HCT116 (cell line): Measurements from ENCODE around the gene PRMT2. TPM values are rescaled to one million over a fixed set of nuclear protein-coding genes. Genes with fewer than 3 reads are reported as not detected.

ENCODE experiments used
- ATAC-seq: fragments of 200-7000 bp; cut with Tn5 transposase; 2 replicates; pipeline ENCODE4 v1.9.1; 2020; ENCODE audit warnings: mild to moderate bottlenecking, moderate library complexity
- BruUV-seq: library from RNA; stranded (reverse); fragments of 400-500 nt; replicated peaks from 2 replicates; lab custom pipeline; 2021; lab: Mats Ljungman, UMichigan
- CTCF ChIA-PET: fragments of 300-600 bp; sonication (Branson Sonifier 250); formaldehyde crosslinking; loops from one replicate; lab custom pipeline; 2021; ENCODE audit warnings: antibody characterized with exemption; lab: Charles Lee
- POLR2A ChIA-PET: fragments of 300-600, 350-600 bp; sonication (Branson Sonifier 250); formaldehyde crosslinking; loops from one replicate; lab custom pipeline; 2021; ENCODE audit warnings: antibody characterized with exemption; lab: Charles Lee
- RAD21 ChIA-PET, 2 experiments: fragments of 300-600 bp; sonication (Branson Sonifier 250); formaldehyde crosslinking; loops; one replicate each; lab custom pipeline; 2023; ENCODE audit warnings: low total read pairs in 2 of 2; ENCODE audit not compliant: uncharacterized antibody in 2 of 2, unreplicated experiment in 2 of 2, low non-redundant PET in 1 of 2; lab: Charles Lee
- DNase-seq: peaks from one replicate; pipeline ENCODE4 v3.0.0-alpha.2; 2010; ENCODE audit warnings: low read depth, low spot score
- H2AFZ ChIP-seq: fragments of 200-600 bp; shearing (Covaris generic), sonication (generic); 2 replicates; pipeline ENCODE4 v1.6.1; 2017; ENCODE audit warnings: low read depth, mixed run types, mixed read lengths, antibody characterized with exemption, low read length; ENCODE audit not compliant: poor library complexity, severe bottlenecking
- H3K27ac ChIP-seq: 2 replicates; pipeline ENCODE4 v1.5.1; 2012; ENCODE audit warnings: low read depth, low read length
- H3K27me3 ChIP-seq: fragments of 200-600 bp; sonication (generic); 2 replicates; pipeline ENCODE4 v1.6.1; 2016; ENCODE audit warnings: mixed run types, low read length, mixed read lengths; ENCODE audit not compliant: insufficient read depth
- H3K36me3 ChIP-seq, 2 experiments: fragments of 200-500 bp in 1 of 2; fragments of 200-600 bp in 1 of 2; sonication (Bioruptor generic) in 1 of 2; sonication (generic) in 1 of 2; 2 replicates each; pipeline versions ENCODE4 v1.5.1 to v1.6.1; 2014 to 2016; ENCODE audit warnings: low read length in 2 of 2, inconsistent platforms in 1 of 2, mixed read lengths in 1 of 2, mixed run types in 1 of 2; ENCODE audit not compliant: insufficient read depth in 2 of 2, control insufficient read depth in 1 of 2
- H3K4me1 ChIP-seq, 2 experiments: fragments of 200-600 bp in 1 of 2; sonication (generic) in 1 of 2; 2 replicates each; pipeline versions ENCODE4 v1.5.1 to v1.6.1; 2012 to 2017; ENCODE audit warnings: low read length in 2 of 2, inconsistent platforms in 1 of 2, mild to moderate bottlenecking in 1 of 2, mixed read lengths in 1 of 2, mixed run types in 1 of 2, moderate library complexity in 1 of 2; ENCODE audit not compliant: insufficient read depth in 2 of 2, control insufficient read depth in 1 of 2
- H3K4me2 ChIP-seq: fragments of 200-600 bp; sonication (generic); 2 replicates; pipeline ENCODE4 v1.6.1; 2017; ENCODE audit warnings: mixed run types, low read length, mixed read lengths
- H3K4me3 ChIP-seq, 2 experiments: fragments of 200-600 bp in 1 of 2; sonication (generic) in 1 of 2; replicated peaks in 1 of 2; 2 replicates each; pipeline ENCODE4 v1.5.1; 2011 to 2016; ENCODE audit warnings: low read length in 2 of 2, control low read depth in 1 of 2, low read depth in 1 of 2, mild to moderate bottlenecking in 1 of 2, mixed read lengths in 1 of 2, mixed run types in 1 of 2
- H3K79me2 ChIP-seq: fragments of 200-600 bp; sonication (generic); 2 replicates; pipeline ENCODE4 v1.6.1; 2017; ENCODE audit warnings: mild to moderate bottlenecking, mixed run types, low read length, moderate library complexity, mixed read lengths; ENCODE audit not compliant: insufficient read depth
- H3K9ac ChIP-seq: fragments of 200-600 bp; sonication (generic); 2 replicates; pipeline ENCODE4 v1.6.1; 2016; ENCODE audit warnings: low read length, mixed read lengths
- H3K9me2 ChIP-seq: fragments of 200-600 bp; sonication (generic), shearing (Covaris generic); 2 replicates; pipeline ENCODE4 v1.6.1; 2017; ENCODE audit warnings: mixed run types, mild to moderate bottlenecking, moderate library complexity; ENCODE audit not compliant: insufficient read depth
- H3K9me3 ChIP-seq, 2 experiments: fragments of 200-500 bp in 1 of 2; fragments of 200-600 bp in 1 of 2; sonication (Bioruptor generic) in 1 of 2; sonication (generic) in 1 of 2; 2 replicates each; pipeline ENCODE4 v1.6.1; 2014 to 2017; ENCODE audit warnings: low read length in 2 of 2, mixed read lengths in 2 of 2, inconsistent platforms in 1 of 2, low read depth in 1 of 2, mild to moderate bottlenecking in 1 of 2, mixed run types in 1 of 2, moderate library complexity in 1 of 2; ENCODE audit not compliant: control insufficient read depth in 1 of 2, insufficient read depth in 1 of 2
- H4K20me1 ChIP-seq: fragments of 200-600 bp; sonication (generic), shearing (Covaris generic); 2 replicates; pipeline ENCODE4 v1.6.1; 2017; ENCODE audit warnings: mixed run types, mild to moderate bottlenecking, moderate library complexity; ENCODE audit not compliant: insufficient read depth
- CBX3 ChIP-seq: IDR thresholded peaks from 2 replicates; pipeline ENCODE4 v1.6.1; 2012; ENCODE audit warnings: low read depth
- CTCF ChIP-seq, 3 experiments: fragments of 200-600 bp in 1 of 3; sonication (generic) in 1 of 3; IDR thresholded peaks in 2 of 3; conservative IDR thresholded peaks in 1 of 3; 2 replicates each; pipeline ENCODE4 v1.5.1; 2012 to 2017; ENCODE audit warnings: low read depth in 2 of 3, low read length in 2 of 3, antibody characterized with exemption in 1 of 3, borderline replicate concordance in 1 of 3, control low read depth in 1 of 3, mild to moderate bottlenecking in 1 of 3, mixed read lengths in 1 of 3, mixed run types in 1 of 3, moderate library complexity in 1 of 3; ENCODE audit not compliant: insufficient read depth in 1 of 3
- EZH2 ChIP-seq: fragments of 200-600 bp; sonication (generic); IDR thresholded peaks from 2 replicates; pipeline ENCODE4 v1.6.1; 2017; ENCODE audit warnings: antibody characterized with exemption, mixed run types
- FOSL1 ChIP-seq: IDR thresholded peaks from 2 replicates; pipeline ENCODE4 v1.6.1; 2012; ENCODE audit warnings: low read depth
- JUND ChIP-seq: IDR thresholded peaks from 2 replicates; pipeline ENCODE4 v1.6.1; 2012
- POLR2AphosphoS5 ChIP-seq: IDR thresholded peaks from 2 replicates; pipeline ENCODE4 v1.6.1; 2011; ENCODE audit warnings: mild to moderate bottlenecking, low read depth, low read length, moderate library complexity
- RAD21 ChIP-seq: IDR thresholded peaks from 2 replicates; pipeline ENCODE4 v1.6.1; 2012; ENCODE audit warnings: low read depth, mild to moderate bottlenecking
- SIN3A ChIP-seq: IDR thresholded peaks from 2 replicates; pipeline ENCODE4 v1.6.1; 2012; ENCODE audit warnings: low read depth
- SP1 ChIP-seq: IDR thresholded peaks from 2 replicates; pipeline ENCODE4 v1.6.1; 2012; ENCODE audit warnings: low read depth
- SRF ChIP-seq: IDR thresholded peaks from 2 replicates; pipeline ENCODE4 v1.6.1; 2012; ENCODE audit warnings: low read depth
- TCF7L2 ChIP-seq: IDR thresholded peaks from 2 replicates; pipeline ENCODE4 v1.7.0; 2011; ENCODE audit warnings: borderline replicate concordance, inconsistent platforms; ENCODE audit not compliant: insufficient read depth, insufficient read length; ENCODE audit errors: extremely low read depth
- YY1 ChIP-seq: IDR thresholded peaks from 2 replicates; pipeline ENCODE4 v1.6.1; 2011; ENCODE audit warnings: low read length, low read depth, moderate library complexity, mild to moderate bottlenecking; ENCODE audit not compliant: insufficient replicate concordance; ENCODE audit errors: extremely low read depth
- ZBTB33 ChIP-seq: IDR thresholded peaks from 2 replicates; pipeline ENCODE4 v1.6.1; 2011; ENCODE audit warnings: mild to moderate bottlenecking, low read length, moderate library complexity; ENCODE audit not compliant: insufficient replicate concordance; ENCODE audit errors: extremely low read depth
- ZFX ChIP-seq: fragments of 450-650 bp; IDR thresholded peaks from 2 replicates; pipeline ENCODE4 v1.6.1; 2017
- ZNF274 ChIP-seq: fragments of 200-500 bp; sonication (Bioruptor generic); IDR thresholded peaks from 2 replicates; pipeline ENCODE4 v1.6.1; 2014; ENCODE audit warnings: mild to moderate bottlenecking, low read depth, low read length, inconsistent platforms
- intact Hi-C: fragments of 100-400 bp; cut with micrococcal nuclease; formaldehyde crosslinking; loops from 2 replicates; pipeline ENCODE4 v1.10.0; 2022
- total RNA-seq: library from RNA; stranded (reverse); gene quantifications from one replicate; pipeline ENCODE4 v1.2.1, GENCODE V29; 2021; ENCODE audit not compliant: unreplicated experiment

The PRMT2 gene
- total RNA-seq, 1 experiment from 2014 or later, result 59.1 TPM

GRCh38 chr21:46627726-46628125 lies 7.7 kb upstream of the PRMT2 start:
- H3K9me3 ChIP-seq, result peaks cover 0 to 6% of the 10 kb centered on the region in 2 experiments; a peak in 2 of 4 replicates
- no peak overlapping the region for H3K4me3 ChIP-seq
- ChIA-PET RAD21 (no interaction called here), CTCF (no interaction called here), POLR2A (no interaction called here)
- ATAC-seq, result no peak
- H4K20me1 ChIP-seq, result no peaks in the 10 kb centered on the region
- H3K36me3 ChIP-seq, result no peaks in the 10 kb centered on the region
- DNase-seq, result no peak
- H3K79me2 ChIP-seq, result no peaks in the 10 kb centered on the region
- no peak overlapping the region for H3K27ac ChIP-seq
- no peak overlapping the region for H3K9ac ChIP-seq
- no peaks in the 10 kb centered on the region for H3K27me3 ChIP-seq
- no peak overlapping the region for H3K4me2 ChIP-seq
- TF ChIP-seq TCF7L2, result no peak
- no peak for TF ChIP-seq SP1
- TF ChIP-seq ZBTB33, result no peak
- TF ChIP-seq FOSL1, result no peak
- no peak for TF ChIP-seq JUND
- TF ChIP-seq, all 23 proteins: peak for 0
- BruUV-seq, result no TSS peak
- Histone ChIP-seq H2AFZ (no peak overlapping the region), H3K4me1 (no peaks in the 10 kb centered on the region), H3K9me2 (no peaks in the 10 kb centered on the region)
- intact Hi-C loops, result no loop called here

GRCh38 chr21:46628868-46629267 lies 6.6 kb upstream of the PRMT2 start:
- CTCF ChIA-PET, result no interaction called here
- RAD21 ChIA-PET, result no interaction called here
- Histone ChIP-seq H3K4me2 (no peak overlapping the region), H3K27ac (no peak overlapping the region), H3K4me1 (peaks cover 0 to under 1% of the 10 kb centered on the region in 2 experiments; a peak in 1 of 4 replicates), H3K9me3 (peaks cover 0 to 6% of the 10 kb centered on the region in 2 experiments; a peak in 2 of 4 replicates), H2AFZ (no peak overlapping the region), H3K36me3 (no peaks in the 10 kb centered on the region), H3K4me3 (no peak overlapping the region), H3K9me2 (no peaks in the 10 kb centered on the region), H4K20me1 (no peaks in the 10 kb centered on the region), H3K79me2 (no peaks in the 10 kb centered on the region), H3K9ac (no peak overlapping the region), H3K27me3 (no peaks in the 10 kb centered on the region)
- DNase-seq (no peak), ATAC-seq (no peak)
- intact Hi-C loops, result no loop called here
- POLR2A ChIA-PET, result no interaction called here
- BruUV-seq, result no TSS peak
- no peak for TF ChIP-seq ZBTB33
- TF ChIP-seq ZFX, result no peak
- no peak for TF ChIP-seq POLR2AphosphoS5
- no peak for TF ChIP-seq RAD21
- TF ChIP-seq ZNF274, result no peak
- TF ChIP-seq CBX3, result no peak
- TF ChIP-seq CTCF (IDR thresholded peaks at IDR 0.05 in 2 of 3, conservative IDR thresholded peaks at IDR 0.05 in 1 of 3; ENCODE audit: borderline replicate concordance in 1 of 3, insufficient read depth in 1 of 3, low read depth in 2 of 3, low read length in 2 of 3), result no peak
- TF ChIP-seq TCF7L2, result no peak
- no peak for TF ChIP-seq SRF
- TF ChIP-seq SIN3A, result no peak
- TF ChIP-seq EZH2, result no peak
- TF ChIP-seq JUND, result no peak
- no peak for TF ChIP-seq SP1
- no peak for TF ChIP-seq YY1
